SK-N-SH (cell line): ENCODE measurements around the gene PROX2.

Experiments
- CTCF ChIP-seq: fragments of 200-600 bp; sonication (generic); IDR thresholded peaks from 2 replicates; pipeline ENCODE4 v1.6.1; 2017; ENCODE audit warnings: antibody characterized with exemption, mild to moderate bottlenecking, moderate library complexity
- EP300 ChIP-seq, 2 experiments: IDR thresholded peaks; 2 replicates each; pipeline versions ENCODE4 v1.4.0 to v1.6.1; 2012; ENCODE audit warnings: borderline replicate concordance in 1 of 2, low read depth in 1 of 2, low read length in 1 of 2
- GATA2 ChIP-seq: sonication (generic); formaldehyde crosslinking; IDR thresholded peaks from 2 replicates; pipeline ENCODE4 v1.5.0; 2020; ENCODE audit warnings: mild to moderate bottlenecking, missing genetic modification reagents
- JUND ChIP-seq: IDR thresholded peaks from 2 replicates; pipeline ENCODE4 v1.4.0; 2012
- RAD21 ChIP-seq: IDR thresholded peaks from 2 replicates; pipeline ENCODE4 v1.6.1; 2012; ENCODE audit warnings: mild to moderate bottlenecking, low read length
- RCOR1 ChIP-seq: fragments of 150-350 bp; IDR thresholded peaks from 2 replicates; pipeline ENCODE4 v1.6.1; 2017; ENCODE audit warnings: antibody characterized with exemption, low read length
- RFX5 ChIP-seq: IDR thresholded peaks from 2 replicates; pipeline ENCODE4 v1.6.1; 2012; ENCODE audit warnings: mild to moderate bottlenecking, improper control_type of control experiment, low read length

DNA sequence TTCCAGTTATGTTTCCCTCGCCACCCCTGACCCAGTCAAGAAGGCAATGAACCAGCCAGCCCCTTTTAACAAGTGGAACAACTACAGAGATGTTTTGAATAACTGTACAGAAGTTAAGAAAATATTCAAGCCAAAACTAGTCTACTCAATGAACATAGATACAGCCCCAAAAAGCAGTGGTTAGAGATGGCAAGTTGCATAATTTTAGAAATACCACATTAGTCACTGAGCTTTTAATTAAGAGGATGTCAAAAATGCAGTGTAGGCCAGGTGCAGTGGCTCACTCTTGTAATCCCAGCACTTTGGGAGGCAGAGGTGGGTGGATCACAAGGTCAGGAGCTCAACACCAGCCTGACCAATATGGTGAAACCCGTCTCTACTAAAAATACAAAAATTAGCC, 27.2 kb downstream of the PROX2 start:
- TF ChIP-seq CTCF (no peak), EP300 (IDR thresholded peaks at IDR 0.05; ENCODE audit: borderline replicate concordance in 1 of 2, low read depth in 1 of 2, low read length in 1 of 2) (no peak), RFX5 (no peak), GATA2 (CRISPR knock-in tag) (no peak), RCOR1 (no peak), JUND (no peak), RAD21 (no peak)
